Measurements from ENCODE around the gene GPC3. TPM values are rescaled to one million over a fixed set of nuclear protein-coding genes. Genes with fewer than 3 reads are reported as not detected.

Gene GPC3
- polyA plus RNA-seq, 1 of the 3 experiments (the other 2 are of a cell fraction), result 1.4 TPM

- no peaks in the 10 kb centered on the region for H3K9me3 ChIP-seq
- H3K27me3 ChIP-seq (ENCODE audit: insufficient read depth), result peaks cover 35% of the 10 kb centered on the region; the same call in 1 of the 2 replicates
- H3K9me2 ChIP-seq, result no peaks in the 10 kb centered on the region
- no peaks in the 10 kb centered on the region for H3F3A ChIP-seq (replicated peaks; ENCODE audit: insufficient read depth)
- DNase-seq, result no peak
- CTCF ChIA-PET, result no interaction called here
- POLR2A ChIA-PET, result no interaction called here
- no peak overlapping the region for H2AFZ ChIP-seq (ENCODE audit: low read depth)
- H3K4me3 ChIP-seq (ENCODE audit: low read depth in 2 of 2, low read length in 1 of 2), result no peak overlapping the region
- H4K20me1 ChIP-seq (ENCODE audit: insufficient read depth), result no peaks in the 10 kb centered on the region
- WGBS (ENCODE audit: low lambda C conversion rate), result 47% methylated on average over 6 of the region's 6 CpGs
- H3K27ac ChIP-seq (ENCODE audit: low read depth in 2 of 2, low read length in 1 of 2), result no peak overlapping the region
- H3K4me1 ChIP-seq (ENCODE audit: control insufficient read depth in 1 of 2, insufficient read depth in 2 of 2, low read depth in 1 of 2, low read length in 1 of 2), result no peaks in the 10 kb centered on the region; a peak in 1 of 4 replicates
- H3K36me3 ChIP-seq (replicated peaks in 1 of 2; ENCODE audit: control insufficient read depth in 1 of 2, insufficient read depth in 2 of 2, low read length in 1 of 2), result no peaks in the 10 kb centered on the region
- no peaks in the 10 kb centered on the region for H3K79me2 ChIP-seq (ENCODE audit: insufficient read depth)
- H3K4me2 ChIP-seq, result no peak overlapping the region
- H3K9ac ChIP-seq, result no peak overlapping the region
- TF ChIP-seq RAD21 (IDR thresholded peaks at IDR 0.05; ENCODE audit: low read length), result no peak
- no peak for TF ChIP-seq TEAD4 (IDR thresholded peaks at IDR 0.05; ENCODE audit: borderline replicate concordance, insufficient read depth)
- TF ChIP-seq, protein P1, sequence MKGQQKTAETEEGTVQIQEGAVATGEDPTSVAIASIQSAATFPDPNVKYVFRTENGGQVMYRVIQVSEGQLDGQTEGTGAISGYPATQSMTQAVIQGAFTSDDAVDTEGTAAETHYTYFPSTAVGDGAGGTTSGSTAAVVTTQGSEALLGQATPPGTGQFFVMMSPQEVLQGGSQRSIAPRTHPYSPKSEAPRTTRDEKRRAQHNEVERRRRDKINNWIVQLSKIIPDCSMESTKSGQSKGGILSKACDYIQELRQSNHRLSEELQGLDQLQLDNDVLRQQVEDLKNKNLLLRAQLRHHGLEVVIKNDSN (IDR thresholded peaks at IDR 0.05; ENCODE audit: borderline replicate concordance, low read depth), result no peak
- no peak for TF ChIP-seq FOSL2 (IDR thresholded peaks at IDR 0.05; ENCODE audit: borderline replicate concordance, low read depth)
- TF ChIP-seq, protein P2, sequence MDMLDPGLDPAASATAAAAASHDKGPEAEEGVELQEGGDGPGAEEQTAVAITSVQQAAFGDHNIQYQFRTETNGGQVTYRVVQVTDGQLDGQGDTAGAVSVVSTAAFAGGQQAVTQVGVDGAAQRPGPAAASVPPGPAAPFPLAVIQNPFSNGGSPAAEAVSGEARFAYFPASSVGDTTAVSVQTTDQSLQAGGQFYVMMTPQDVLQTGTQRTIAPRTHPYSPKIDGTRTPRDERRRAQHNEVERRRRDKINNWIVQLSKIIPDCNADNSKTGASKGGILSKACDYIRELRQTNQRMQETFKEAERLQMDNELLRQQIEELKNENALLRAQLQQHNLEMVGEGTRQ (IDR thresholded peaks at IDR 0.05; ENCODE audit: borderline replicate concordance, low read depth, low read length), result no peak
- no peak for TF ChIP-seq GABPA (IDR thresholded peaks at IDR 0.05; ENCODE audit: low read depth)
- no peak for TF ChIP-seq MEF2A (IDR thresholded peaks at IDR 0.05; ENCODE audit: borderline replicate concordance, low read depth)
- TF ChIP-seq YY1 (IDR thresholded peaks at IDR 0.05; ENCODE audit: low read depth), result no peak
Observed at GRCh38 chrX:133987188-133987587, 1.8 kb upstream of the GPC3 start.

- Histone ChIP-seq H3K79me2 (ENCODE audit: insufficient read depth) (no peaks in the 10 kb centered on the region), H3K27ac (ENCODE audit: low read depth in 2 of 2, low read length in 1 of 2) (no peak overlapping the region; a peak in 1 of 4 replicates), H3K9ac (no peak overlapping the region), H3K4me2 (peak overlapping the region; percentile 55), H3K4me1 (ENCODE audit: control insufficient read depth in 1 of 2, insufficient read depth in 2 of 2, low read depth in 1 of 2, low read length in 1 of 2) (no peaks in the 10 kb centered on the region; a peak in 1 of 4 replicates), H2AFZ (ENCODE audit: low read depth) (0 out of 2 replicates have a peak overlapping the region, but pooled peaks have one; percentile 31), H3K9me3 (no peaks in the 10 kb centered on the region), H3K9me2 (no peaks in the 10 kb centered on the region), H3F3A (replicated peaks; ENCODE audit: insufficient read depth) (no peaks in the 10 kb centered on the region), H4K20me1 (ENCODE audit: insufficient read depth) (no peaks in the 10 kb centered on the region), H3K27me3 (ENCODE audit: insufficient read depth) (peaks cover 35% of the 10 kb centered on the region; the same call in 1 of the 2 replicates), H3K36me3 (replicated peaks in 1 of 2; ENCODE audit: control insufficient read depth in 1 of 2, insufficient read depth in 2 of 2, low read length in 1 of 2) (no peaks in the 10 kb centered on the region), H3K4me3 (ENCODE audit: low read depth in 2 of 2, low read length in 1 of 2) (peak overlapping the region in 1 of 2 experiments; percentile 43; a peak in 2 of 4 replicates)
- DNase-seq, result no peak
- WGBS (ENCODE audit: low lambda C conversion rate), result 12% methylated on average over 13 of the region's 14 CpGs
- CTCF ChIA-PET, result no interaction called here
- POLR2A ChIA-PET, result interaction anchor here (0.7 kb wide), 1 partner anchor 12 kb away, joined by 3 read pairs; no protein-coding TSS in a partner anchor
- no peak for TF ChIP-seq JUND (IDR thresholded peaks at IDR 0.05)
- TF ChIP-seq MEF2A (IDR thresholded peaks at IDR 0.05; ENCODE audit: borderline replicate concordance, low read depth), result no peak
- no peak for TF ChIP-seq RXRA (IDR thresholded peaks at IDR 0.05; ENCODE audit: borderline replicate concordance, low read depth)
- no peak for TF ChIP-seq SMC3 (IDR thresholded peaks at IDR 0.05; ENCODE audit: low read depth, low read length)
- TF ChIP-seq MXI1 (IDR thresholded peaks at IDR 0.05; ENCODE audit: low read depth, low read length), result no peak
- TF ChIP-seq RCOR1 (IDR thresholded peaks at IDR 0.05; ENCODE audit: low read length), result no peak
- no peak for TF ChIP-seq FOXM1 (IDR thresholded peaks at IDR 0.05; ENCODE audit: low read depth)
- no peak for TF ChIP-seq YY1 (IDR thresholded peaks at IDR 0.05; ENCODE audit: low read depth)
- no peak for TF ChIP-seq FOXJ3 (CRISPR knock-in tag; IDR thresholded peaks at IDR 0.05)
- TF ChIP-seq GABPA (IDR thresholded peaks at IDR 0.05; ENCODE audit: low read depth), result no peak
- no peak for TF ChIP-seq SIN3A (IDR thresholded peaks at IDR 0.05; ENCODE audit: borderline replicate concordance, low read depth, low read length)
- TF ChIP-seq, protein P3, sequence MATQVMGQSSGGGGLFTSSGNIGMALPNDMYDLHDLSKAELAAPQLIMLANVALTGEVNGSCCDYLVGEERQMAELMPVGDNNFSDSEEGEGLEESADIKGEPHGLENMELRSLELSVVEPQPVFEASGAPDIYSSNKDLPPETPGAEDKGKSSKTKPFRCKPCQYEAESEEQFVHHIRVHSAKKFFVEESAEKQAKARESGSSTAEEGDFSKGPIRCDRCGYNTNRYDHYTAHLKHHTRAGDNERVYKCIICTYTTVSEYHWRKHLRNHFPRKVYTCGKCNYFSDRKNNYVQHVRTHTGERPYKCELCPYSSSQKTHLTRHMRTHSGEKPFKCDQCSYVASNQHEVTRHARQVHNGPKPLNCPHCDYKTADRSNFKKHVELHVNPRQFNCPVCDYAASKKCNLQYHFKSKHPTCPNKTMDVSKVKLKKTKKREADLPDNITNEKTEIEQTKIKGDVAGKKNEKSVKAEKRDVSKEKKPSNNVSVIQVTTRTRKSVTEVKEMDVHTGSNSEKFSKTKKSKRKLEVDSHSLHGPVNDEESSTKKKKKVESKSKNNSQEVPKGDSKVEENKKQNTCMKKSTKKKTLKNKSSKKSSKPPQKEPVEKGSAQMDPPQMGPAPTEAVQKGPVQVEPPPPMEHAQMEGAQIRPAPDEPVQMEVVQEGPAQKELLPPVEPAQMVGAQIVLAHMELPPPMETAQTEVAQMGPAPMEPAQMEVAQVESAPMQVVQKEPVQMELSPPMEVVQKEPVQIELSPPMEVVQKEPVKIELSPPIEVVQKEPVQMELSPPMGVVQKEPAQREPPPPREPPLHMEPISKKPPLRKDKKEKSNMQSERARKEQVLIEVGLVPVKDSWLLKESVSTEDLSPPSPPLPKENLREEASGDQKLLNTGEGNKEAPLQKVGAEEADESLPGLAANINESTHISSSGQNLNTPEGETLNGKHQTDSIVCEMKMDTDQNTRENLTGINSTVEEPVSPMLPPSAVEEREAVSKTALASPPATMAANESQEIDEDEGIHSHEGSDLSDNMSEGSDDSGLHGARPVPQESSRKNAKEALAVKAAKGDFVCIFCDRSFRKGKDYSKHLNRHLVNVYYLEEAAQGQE (IDR thresholded peaks at IDR 0.05; ENCODE audit: low read depth, low read length), result no peak
Observed at GRCh38 chrX:133985967-133986683, 731 bp upstream of the GPC3 start.

Measured in SK-N-SH (cell line).